ENCODE results near the gene AIRE.

The AIRE gene

DNA sequence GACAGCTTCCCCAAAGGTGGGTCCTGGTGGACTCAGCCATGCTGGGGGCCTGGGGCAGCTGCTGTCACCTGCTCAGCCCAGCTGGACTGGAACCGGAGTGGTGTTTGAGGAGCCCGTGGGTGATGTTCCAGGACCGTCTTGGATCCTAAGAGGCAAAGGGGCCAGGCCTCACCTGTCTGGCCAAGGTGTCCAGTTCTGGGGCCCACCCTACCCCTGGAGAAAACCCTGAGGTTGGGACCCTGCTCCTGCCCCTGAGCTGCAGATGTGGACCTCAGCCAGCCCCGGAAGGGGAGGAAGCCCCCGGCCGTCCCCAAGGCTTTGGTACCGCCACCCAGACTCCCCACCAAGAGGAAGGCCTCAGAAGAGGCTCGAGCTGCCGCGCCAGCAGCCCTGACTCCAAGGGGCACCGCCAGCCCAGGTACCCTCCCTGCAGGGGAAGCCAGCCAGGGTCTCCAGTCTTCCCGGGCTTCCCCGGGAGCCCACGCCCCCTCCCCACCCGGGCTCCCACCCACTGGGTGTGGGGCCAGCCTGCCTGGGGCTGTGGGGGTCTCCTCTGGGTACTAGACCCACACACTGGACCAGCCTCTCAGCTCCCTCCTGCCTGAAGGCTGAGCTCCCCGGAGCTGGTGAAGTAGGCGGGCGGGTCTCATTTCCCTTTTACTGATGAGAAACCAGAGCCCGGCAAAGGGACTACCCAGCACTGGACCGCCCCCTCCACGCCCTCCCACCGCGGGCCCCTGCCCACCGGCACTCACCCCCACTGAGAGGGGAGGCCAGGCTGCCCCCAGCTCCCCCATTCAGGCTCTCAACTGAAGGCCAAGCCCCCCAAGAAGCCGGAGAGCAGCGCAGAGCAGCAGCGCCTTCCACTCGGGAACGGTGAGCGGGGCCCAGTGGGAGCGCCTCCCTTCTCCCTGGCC, 1.3 kb downstream of the AIRE start:
- Histone ChIP-seq H3K9me3 (replicated peaks; ENCODE audit: low read length) (no peaks in the 10 kb centered on the region), H3K4me2 (ENCODE audit: low read length) (no peak overlapping the region), H3K4me3 (ENCODE audit: low read length) (no peak overlapping the region), H3K36me3 (ENCODE audit: insufficient read depth, low read length) (no peaks in the 10 kb centered on the region), H3K4me1 (ENCODE audit: control insufficient read depth, insufficient read depth, low read length) (peaks cover 7% of the 10 kb centered on the region), H3K27me3 (ENCODE audit: control insufficient read depth, insufficient read depth, low read length) (peaks cover 33% of the 10 kb centered on the region), H3K9ac (ENCODE audit: low read depth, low read length) (no peak overlapping the region)

DNA sequence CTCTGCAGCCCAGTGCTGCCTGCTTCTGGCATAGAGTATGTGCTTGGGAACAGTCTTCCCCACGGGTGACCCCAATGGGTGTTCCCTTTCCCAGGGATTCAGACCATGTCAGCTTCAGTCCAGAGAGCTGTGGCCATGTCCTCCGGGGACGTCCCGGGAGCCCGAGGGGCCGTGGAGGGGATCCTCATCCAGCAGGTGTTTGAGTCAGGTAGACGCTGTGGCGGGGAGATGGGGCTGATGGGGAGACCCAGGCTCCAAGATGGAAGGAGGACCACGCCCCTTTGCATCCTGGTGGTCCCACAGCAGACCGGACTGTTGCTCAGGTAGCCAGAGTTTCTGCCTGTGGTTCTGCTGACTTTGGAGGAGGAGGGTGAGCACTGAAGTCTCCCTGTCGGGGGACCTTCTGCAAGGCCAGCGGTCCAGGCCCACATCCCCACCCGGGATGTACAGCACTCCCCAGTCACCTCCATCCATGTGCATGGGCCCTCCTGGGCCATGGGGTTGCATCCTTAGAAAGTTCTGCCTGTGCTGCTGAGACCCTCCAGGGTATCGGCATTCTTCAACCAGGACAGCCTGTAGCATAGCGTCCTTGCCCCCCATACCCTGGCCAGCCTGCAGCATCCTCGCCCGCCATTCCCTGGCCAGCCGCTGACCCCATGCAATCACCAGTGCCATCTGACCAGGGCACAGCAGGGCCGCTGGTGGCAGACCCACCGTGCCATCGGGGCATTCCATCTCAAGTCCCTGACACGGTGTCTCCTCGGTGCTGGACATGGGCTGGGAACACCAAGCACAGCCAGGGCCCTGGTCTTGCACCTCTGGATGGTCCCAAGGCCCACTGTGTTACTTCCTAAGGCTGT, 2.8 kb downstream of the AIRE start:
- no peaks in the 10 kb centered on the region for H3K36me3 ChIP-seq (ENCODE audit: insufficient read depth, low read length)
- no peak overlapping the region for H3K9ac ChIP-seq (ENCODE audit: low read depth, low read length)
- H3K4me1 ChIP-seq (ENCODE audit: control insufficient read depth, insufficient read depth, low read length), result peaks cover 7% of the 10 kb centered on the region
- no peak overlapping the region for H3K4me3 ChIP-seq (ENCODE audit: low read length)
- H3K27me3 ChIP-seq (ENCODE audit: control insufficient read depth, insufficient read depth, low read length), result peaks cover 33% of the 10 kb centered on the region
- H3K9me3 ChIP-seq (replicated peaks; ENCODE audit: low read length), result no peaks in the 10 kb centered on the region
- no peak overlapping the region for H3K4me2 ChIP-seq (ENCODE audit: low read length)

- peaks cover 33% of the 10 kb centered on the region for H3K27me3 ChIP-seq (ENCODE audit: control insufficient read depth, insufficient read depth, low read length)
- H3K4me3 ChIP-seq (ENCODE audit: low read length), result no peak overlapping the region
- H3K4me2 ChIP-seq (ENCODE audit: low read length), result no peak overlapping the region
- H3K9me3 ChIP-seq (replicated peaks; ENCODE audit: low read length), result no peaks in the 10 kb centered on the region
- peaks cover 10% of the 10 kb centered on the region for H3K4me1 ChIP-seq (ENCODE audit: control insufficient read depth, insufficient read depth, low read length)
- H3K36me3 ChIP-seq (ENCODE audit: insufficient read depth, low read length), result no peaks in the 10 kb centered on the region
- H3K9ac ChIP-seq (ENCODE audit: low read depth, low read length), result no peak overlapping the region
Observed at GRCh38 chr21:44289381-44290010, 3.8 kb downstream of the AIRE start.

DNA sequence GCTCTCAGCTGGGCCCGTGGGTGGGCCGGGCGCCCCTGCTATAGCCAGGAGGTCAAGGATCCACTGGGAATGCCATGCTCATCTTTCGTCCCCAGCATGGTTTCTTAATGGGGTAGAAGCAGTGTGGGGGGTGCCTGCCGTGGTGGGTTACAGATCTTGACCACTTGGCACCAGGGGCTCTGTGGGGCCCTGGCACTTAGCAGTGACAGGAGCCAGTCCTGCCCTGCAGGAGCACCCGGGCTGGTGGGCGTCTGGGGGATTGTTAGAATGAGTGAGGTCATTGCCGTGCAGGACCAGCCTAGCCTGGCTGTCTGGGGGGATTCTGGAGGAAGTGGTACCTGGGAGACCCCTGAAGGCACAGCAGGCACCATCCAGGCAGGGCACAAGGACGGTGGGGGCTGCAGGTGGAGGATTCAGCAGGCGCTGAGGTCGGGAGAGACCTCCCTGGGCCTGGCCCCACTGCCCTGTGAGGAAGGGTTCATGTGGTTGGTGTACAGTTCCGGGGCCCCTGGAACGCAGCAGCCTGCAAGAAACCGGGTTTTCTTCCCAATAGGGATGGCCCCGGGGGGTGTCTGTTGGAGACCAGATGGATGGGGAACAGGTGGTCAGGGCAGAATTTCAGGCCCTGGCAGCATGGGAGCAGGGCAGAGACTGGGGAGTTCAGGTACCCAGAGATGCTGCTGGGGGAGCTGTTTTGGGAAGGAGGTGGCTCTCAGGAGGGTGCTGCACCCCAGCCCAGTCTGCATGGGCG, 4.8 kb downstream of the AIRE start:
- Histone ChIP-seq H3K9ac (ENCODE audit: low read depth, low read length) (no peak overlapping the region), H3K4me3 (ENCODE audit: low read length) (no peak overlapping the region), H3K9me3 (replicated peaks; ENCODE audit: low read length) (no peaks in the 10 kb centered on the region), H3K4me2 (ENCODE audit: low read length) (no peak overlapping the region), H3K27me3 (ENCODE audit: control insufficient read depth, insufficient read depth, low read length) (peaks cover 27% of the 10 kb centered on the region), H3K36me3 (ENCODE audit: insufficient read depth, low read length) (no peaks in the 10 kb centered on the region), H3K4me1 (ENCODE audit: control insufficient read depth, insufficient read depth, low read length) (peaks cover 13% of the 10 kb centered on the region)

DNA sequence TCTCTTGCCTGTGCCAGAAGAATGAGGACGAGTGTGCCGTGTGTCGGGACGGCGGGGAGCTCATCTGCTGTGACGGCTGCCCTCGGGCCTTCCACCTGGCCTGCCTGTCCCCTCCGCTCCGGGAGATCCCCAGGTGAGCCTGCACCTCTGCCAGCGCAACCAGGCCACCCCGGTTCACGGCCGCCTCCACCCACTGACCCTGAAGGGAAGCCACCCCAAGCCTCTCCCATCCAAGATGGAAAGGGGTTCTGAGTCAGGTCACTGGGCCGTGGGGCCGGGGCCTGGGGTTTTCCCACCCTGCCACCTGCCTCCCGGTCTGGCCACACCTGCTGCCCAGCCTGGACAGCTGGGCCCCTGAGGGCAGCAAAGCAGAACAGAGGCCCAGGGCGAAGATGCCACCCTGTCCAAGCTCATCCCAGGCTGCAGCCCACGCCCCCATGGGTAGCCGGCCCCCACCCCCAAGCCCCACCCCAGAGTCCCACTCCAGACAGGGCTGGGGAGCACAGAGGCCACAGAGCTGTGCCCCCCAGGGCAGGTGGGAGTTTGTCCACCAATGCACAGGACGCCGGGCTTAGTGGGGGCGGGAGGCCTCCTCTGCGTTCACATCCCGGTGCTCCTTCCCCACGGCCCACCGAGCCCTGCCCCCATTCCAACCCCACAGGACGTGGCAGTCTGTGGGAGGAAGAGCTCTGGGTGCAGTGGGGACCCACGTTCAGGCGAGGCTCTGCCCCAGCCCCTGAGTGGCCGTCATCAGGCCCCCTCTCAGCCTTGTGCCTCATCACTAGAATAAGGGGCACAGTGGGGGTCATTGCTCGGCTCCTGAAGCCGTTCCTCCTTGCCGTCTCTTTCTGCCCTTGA, 5.6 kb downstream of the AIRE start:
- no peak overlapping the region for H3K9ac ChIP-seq (ENCODE audit: low read depth, low read length)
- no peak overlapping the region for H3K4me3 ChIP-seq (ENCODE audit: low read length)
- H3K27me3 ChIP-seq (ENCODE audit: control insufficient read depth, insufficient read depth, low read length), result peaks cover 27% of the 10 kb centered on the region

GRCh38 chr21:44291936-44292811, 6.5 kb downstream of the AIRE start:
- no peak overlapping the region for H3K9ac ChIP-seq (ENCODE audit: low read depth, low read length)
- H3K4me3 ChIP-seq (ENCODE audit: low read length), result no peak overlapping the region
- no peak overlapping the region for H3K4me2 ChIP-seq (ENCODE audit: low read length)
- no peaks in the 10 kb centered on the region for H3K36me3 ChIP-seq (ENCODE audit: insufficient read depth, low read length)
- H3K4me1 ChIP-seq (ENCODE audit: control insufficient read depth, insufficient read depth, low read length), result peaks cover 9% of the 10 kb centered on the region
- no peaks in the 10 kb centered on the region for H3K9me3 ChIP-seq (replicated peaks; ENCODE audit: low read length)
- H3K27me3 ChIP-seq (ENCODE audit: control insufficient read depth, insufficient read depth, low read length), result peaks cover 21% of the 10 kb centered on the region

More for the DNA sequence above, 5.6 kb downstream of the AIRE start:
- no peak overlapping the region for H3K4me2 ChIP-seq (ENCODE audit: low read length)
- H3K9me3 ChIP-seq (replicated peaks; ENCODE audit: low read length), result no peaks in the 10 kb centered on the region
- H3K36me3 ChIP-seq (ENCODE audit: insufficient read depth, low read length), result no peaks in the 10 kb centered on the region
- H3K4me1 ChIP-seq (ENCODE audit: control insufficient read depth, insufficient read depth, low read length), result peaks cover 9% of the 10 kb centered on the region

DNA sequence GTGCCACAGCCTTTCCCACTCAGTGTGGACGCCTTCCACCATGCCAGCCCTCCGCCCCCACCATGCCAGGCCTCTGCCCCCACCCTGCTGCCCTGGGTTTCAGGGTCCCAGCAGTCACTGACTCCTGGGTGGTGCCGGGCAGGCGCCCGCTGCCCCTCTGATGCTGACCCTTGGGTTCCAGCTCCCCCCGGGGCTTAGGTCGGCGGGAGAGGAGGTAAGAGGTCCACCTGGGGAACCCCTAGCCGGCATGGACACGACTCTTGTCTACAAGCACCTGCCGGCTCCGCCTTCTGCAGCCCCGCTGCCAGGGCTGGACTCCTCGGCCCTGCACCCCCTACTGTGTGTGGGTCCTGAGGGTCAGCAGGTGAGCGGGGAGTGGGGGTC, 7.1 kb downstream of the AIRE start:
- Histone ChIP-seq H3K36me3 (ENCODE audit: insufficient read depth, low read length) (no peaks in the 10 kb centered on the region), H3K4me2 (ENCODE audit: low read length) (no peak overlapping the region), H3K4me3 (ENCODE audit: low read length) (no peak overlapping the region), H3K9ac (ENCODE audit: low read depth, low read length) (no peak overlapping the region), H3K4me1 (ENCODE audit: control insufficient read depth, insufficient read depth, low read length) (peaks cover 9% of the 10 kb centered on the region), H3K27me3 (ENCODE audit: control insufficient read depth, insufficient read depth, low read length) (peaks cover 18% of the 10 kb centered on the region), H3K9me3 (replicated peaks; ENCODE audit: low read length) (no peaks in the 10 kb centered on the region)

- peaks cover 9% of the 10 kb centered on the region for H3K4me1 ChIP-seq (ENCODE audit: control insufficient read depth, insufficient read depth, low read length)
Observed at GRCh38 chr21:44293551-44294231, 8.0 kb downstream of the AIRE start.

GRCh38 chr21:44294391-44295162, 8.9 kb downstream of the AIRE start:
- H3K36me3 ChIP-seq (ENCODE audit: insufficient read depth, low read length), result no peaks in the 10 kb centered on the region
- peaks cover 15% of the 10 kb centered on the region for H3K4me1 ChIP-seq (ENCODE audit: control insufficient read depth, insufficient read depth, low read length)
- peaks cover 9% of the 10 kb centered on the region for H3K27me3 ChIP-seq (ENCODE audit: control insufficient read depth, insufficient read depth, low read length)
- no peak overlapping the region for H3K4me2 ChIP-seq (ENCODE audit: low read length)
- no peak overlapping the region for H3K9ac ChIP-seq (ENCODE audit: low read depth, low read length)
- H3K4me3 ChIP-seq (ENCODE audit: low read length), result no peak overlapping the region
- H3K9me3 ChIP-seq (replicated peaks; ENCODE audit: low read length), result no peaks in the 10 kb centered on the region

More at GRCh38 chr21:44293551-44294231, 8.0 kb downstream of the AIRE start:
- Histone ChIP-seq H3K36me3 (ENCODE audit: insufficient read depth, low read length) (no peaks in the 10 kb centered on the region), H3K27me3 (ENCODE audit: control insufficient read depth, insufficient read depth, low read length) (peaks cover 13% of the 10 kb centered on the region), H3K4me2 (ENCODE audit: low read length) (no peak overlapping the region), H3K9me3 (replicated peaks; ENCODE audit: low read length) (no peaks in the 10 kb centered on the region), H3K4me3 (ENCODE audit: low read length) (no peak overlapping the region), H3K9ac (ENCODE audit: low read depth, low read length) (no peak overlapping the region)

All from skeletal muscle satellite cell (primary cell).